Upper lobe of right lung (tissue), 1 donor: Measurements from ENCODE around the gene IRF1. TPM values are rescaled to one million over a fixed set of nuclear protein-coding genes. Genes with fewer than 3 reads are reported as not detected.

Source experiments
- ATAC-seq: fragments of 200-7000 bp; cut with Tn5 transposase; one replicate; pipeline ENCODE4 v1.9.1; 2020; ENCODE audit warnings: mild to moderate bottlenecking, moderate library complexity
- DNase-seq: peaks from one replicate; pipeline ENCODE4 v3.0.0-alpha.2; 2020
- H3K27ac ChIP-seq: fragments of 200-600 bp; one replicate; pipeline ENCODE4 v1.8.0; 2022
- H3K27me3 ChIP-seq: fragments of 200-600 bp; one replicate; pipeline ENCODE4 v1.8.0; 2022; ENCODE audit warnings: mild to moderate bottlenecking
- H3K36me3 ChIP-seq: fragments of 200-600 bp; one replicate; pipeline ENCODE4 v1.8.0; 2022
- H3K4me1 ChIP-seq: fragments of 200-600 bp; one replicate; pipeline ENCODE4 v1.8.0; 2022
- H3K4me3 ChIP-seq: fragments of 200-600 bp; one replicate; pipeline ENCODE4 v1.8.0; 2022; ENCODE audit warnings: mild to moderate bottlenecking
- H3K9me3 ChIP-seq: fragments of 200-600 bp; one replicate; pipeline ENCODE4 v1.8.0; 2022
- intact Hi-C: fragments of 100-400 bp; cut with DNase I; formaldehyde crosslinking; loops from one replicate; pipeline ENCODE4 v1.11.0; 2022
- total RNA-seq: library from RNA; stranded (reverse); fragmentation: NEBNext Ultra II Directional; extraction: Animal tissue kit (Norgen Biotek cat#: 25700); gene quantifications from one replicate; pipeline ENCODE4 v1.2.1, GENCODE V29; 2021
- TF ChIP-seq, protein P1 (sequence below): fragments of 200-600 bp; IDR thresholded peaks from one replicate; pipeline ENCODE4 v1.8.0; 2022; ENCODE audit warnings: antibody characterized with exemption
- donor health status: DM: no; HTN: yes; CAD: no; lungs with severe emphysema.

IRF1 gene
- total RNA-seq, 1 donor from 2014 or later, result 59.5 TPM

GRCh38 chr5:132437604-132438266 lies 52.8 kb downstream of the IRF1 start:
- H3K27me3 ChIP-seq, result no peaks in the 10 kb centered on the region
- H3K36me3 ChIP-seq, result no peaks in the 10 kb centered on the region
- peak; percentile 92 for ATAC-seq

DNA sequence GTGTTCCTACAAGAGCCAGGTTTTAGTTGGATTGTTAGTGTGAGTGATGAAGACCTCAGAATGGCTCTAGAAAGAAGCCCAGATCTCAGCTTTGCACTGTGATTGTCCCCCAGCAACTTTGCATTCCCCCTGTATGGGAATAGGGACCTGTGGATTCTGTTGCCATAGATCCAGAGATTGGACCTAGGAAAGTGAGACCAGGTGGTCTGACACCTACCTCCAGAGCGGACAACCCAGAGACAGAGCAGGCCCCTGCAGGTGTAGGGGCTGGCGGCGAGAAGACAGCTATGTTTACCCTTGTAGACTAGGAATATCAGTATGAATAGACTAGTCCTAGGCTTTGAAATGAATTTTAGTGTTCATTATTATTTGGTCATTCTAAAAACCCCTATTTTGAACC lies 53.6 kb downstream of the IRF1 start:
- TF ChIP-seq, protein P1, sequence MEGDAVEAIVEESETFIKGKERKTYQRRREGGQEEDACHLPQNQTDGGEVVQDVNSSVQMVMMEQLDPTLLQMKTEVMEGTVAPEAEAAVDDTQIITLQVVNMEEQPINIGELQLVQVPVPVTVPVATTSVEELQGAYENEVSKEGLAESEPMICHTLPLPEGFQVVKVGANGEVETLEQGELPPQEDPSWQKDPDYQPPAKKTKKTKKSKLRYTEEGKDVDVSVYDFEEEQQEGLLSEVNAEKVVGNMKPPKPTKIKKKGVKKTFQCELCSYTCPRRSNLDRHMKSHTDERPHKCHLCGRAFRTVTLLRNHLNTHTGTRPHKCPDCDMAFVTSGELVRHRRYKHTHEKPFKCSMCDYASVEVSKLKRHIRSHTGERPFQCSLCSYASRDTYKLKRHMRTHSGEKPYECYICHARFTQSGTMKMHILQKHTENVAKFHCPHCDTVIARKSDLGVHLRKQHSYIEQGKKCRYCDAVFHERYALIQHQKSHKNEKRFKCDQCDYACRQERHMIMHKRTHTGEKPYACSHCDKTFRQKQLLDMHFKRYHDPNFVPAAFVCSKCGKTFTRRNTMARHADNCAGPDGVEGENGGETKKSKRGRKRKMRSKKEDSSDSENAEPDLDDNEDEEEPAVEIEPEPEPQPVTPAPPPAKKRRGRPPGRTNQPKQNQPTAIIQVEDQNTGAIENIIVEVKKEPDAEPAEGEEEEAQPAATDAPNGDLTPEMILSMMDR, result no peak
- H3K4me1 ChIP-seq, result peaks cover 73% of the 10 kb centered on the region
- H3K27ac ChIP-seq, result peak overlapping the region; percentile 67
- no peaks in the 10 kb centered on the region for H3K36me3 ChIP-seq
- H3K27me3 ChIP-seq, result no peaks in the 10 kb centered on the region
- no peaks in the 10 kb centered on the region for H3K9me3 ChIP-seq
- no peak overlapping the region for H3K4me3 ChIP-seq
- DNase-seq (no peak), ATAC-seq (no peak)
- intact Hi-C loops, result no loop called here

More at GRCh38 chr5:132437604-132438266, 52.8 kb downstream of the IRF1 start:
- DNase-seq, result peak; percentile 88
- H3K4me3 ChIP-seq, result no peak overlapping the region
- intact Hi-C loops, result no loop called here
- H3K4me1 ChIP-seq, result peaks cover 65% of the 10 kb centered on the region
- peak overlapping the region; percentile 67 for H3K27ac ChIP-seq
- H3K9me3 ChIP-seq, result no peaks in the 10 kb centered on the region
- TF ChIP-seq, protein P1, result no peak

DNA sequence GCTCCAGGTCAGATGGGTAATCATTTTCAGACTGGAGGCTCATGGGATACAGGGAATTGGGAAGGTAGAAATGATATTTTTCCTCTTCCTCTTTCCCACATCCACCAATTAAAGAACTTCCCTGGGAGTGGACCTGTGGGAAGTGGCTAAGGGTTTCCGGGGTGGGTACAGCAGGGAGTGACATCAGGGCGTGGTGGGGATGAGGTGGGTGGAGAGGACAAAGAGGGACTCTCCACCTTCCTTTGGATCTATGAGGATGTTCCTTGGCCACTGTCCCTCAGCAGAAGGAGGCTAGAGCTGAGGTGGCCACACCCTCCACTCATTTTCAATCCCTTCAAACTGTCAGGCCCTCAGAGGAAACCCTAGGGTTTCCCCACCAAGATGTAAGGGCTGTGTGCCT lies 54.7 kb downstream of the IRF1 start:
- peaks cover 78% of the 10 kb centered on the region for H3K4me1 ChIP-seq
- DNase-seq (no peak), ATAC-seq (peak; percentile 54)
- no peaks in the 10 kb centered on the region for H3K27me3 ChIP-seq
- intact Hi-C loops, result no loop called here
- TF ChIP-seq, protein P1, result no peak
- H3K27ac ChIP-seq, result peak overlapping the region; percentile 44
- H3K4me3 ChIP-seq, result no peak overlapping the region
- H3K9me3 ChIP-seq, result no peaks in the 10 kb centered on the region
- H3K36me3 ChIP-seq, result no peaks in the 10 kb centered on the region

DNA sequence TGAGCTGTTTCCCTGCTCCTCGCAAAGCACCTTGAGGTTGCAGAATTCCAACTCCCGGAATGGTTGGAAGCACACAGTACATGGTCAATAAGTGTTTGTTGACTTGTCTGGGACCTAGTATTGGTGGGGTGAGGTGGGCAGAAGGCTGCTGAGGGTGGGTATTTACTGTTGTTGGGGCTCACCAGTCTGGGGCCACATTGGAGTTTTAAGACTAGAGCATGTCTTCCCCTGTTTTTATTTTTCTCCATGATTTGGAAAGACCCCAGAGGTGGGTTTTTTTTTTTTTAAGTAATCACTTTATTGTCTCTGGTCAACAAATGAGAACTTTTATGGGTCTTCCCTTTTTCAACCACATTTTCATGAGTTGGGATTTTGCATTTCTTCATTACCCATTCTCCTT lies 55.1 kb downstream of the IRF1 start:
- Histone ChIP-seq H3K4me1 (peaks cover 82% of the 10 kb centered on the region), H3K27ac (peak overlapping the region; percentile 44), H3K4me3 (no peak overlapping the region), H3K27me3 (no peaks in the 10 kb centered on the region), H3K36me3 (no peaks in the 10 kb centered on the region), H3K9me3 (no peaks in the 10 kb centered on the region)
- TF ChIP-seq, protein P1, result no peak
- intact Hi-C loops, result no loop called here
- DNase-seq, result no peak
- ATAC-seq, result no peak

DNA sequence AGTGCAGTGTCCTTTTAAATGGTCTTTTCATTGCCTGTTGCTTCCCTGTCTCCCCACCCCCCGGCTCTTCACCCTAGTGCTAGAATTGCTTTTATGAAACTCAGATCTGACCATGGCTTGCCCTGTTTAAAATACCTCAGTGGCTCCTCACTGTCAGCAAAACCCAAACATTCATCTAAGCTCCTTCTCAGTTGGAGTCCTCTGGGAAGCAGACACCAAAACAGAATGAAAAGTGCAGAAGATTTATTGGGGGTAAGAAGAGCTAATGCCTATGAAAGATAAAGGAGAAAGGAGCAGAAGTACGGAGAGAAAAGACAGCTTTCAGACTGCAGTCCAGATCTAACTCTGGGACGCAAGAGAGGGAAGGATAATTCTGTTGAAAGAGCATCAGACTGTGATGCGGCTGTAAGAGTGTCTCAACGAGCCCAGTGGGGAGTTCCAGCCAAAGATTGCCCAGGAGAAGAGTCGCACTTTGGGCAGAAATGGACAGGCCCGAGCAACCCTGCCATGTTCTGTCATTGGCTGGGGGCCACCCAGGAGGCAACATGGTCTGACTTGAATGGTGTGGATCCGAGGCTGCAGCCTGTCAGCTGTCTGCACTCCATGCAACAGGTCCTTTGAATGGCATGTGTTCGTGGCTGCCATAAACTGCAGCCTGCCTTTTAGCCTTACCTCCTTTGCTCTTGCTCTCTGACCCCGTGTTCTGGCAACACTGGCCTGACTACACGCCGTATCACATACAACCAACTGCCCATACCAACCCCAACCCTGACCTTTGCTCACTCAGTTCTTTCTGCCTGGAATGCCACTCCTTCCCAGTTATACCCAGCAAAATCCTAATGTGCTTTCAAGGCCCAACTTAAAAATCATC lies 55.9 kb downstream of the IRF1 start:
- Histone ChIP-seq H3K36me3 (no peaks in the 10 kb centered on the region), H3K27ac (peak overlapping the region; percentile 44), H3K27me3 (no peaks in the 10 kb centered on the region), H3K9me3 (no peaks in the 10 kb centered on the region), H3K4me1 (peaks cover 84% of the 10 kb centered on the region), H3K4me3 (no peak overlapping the region)
- intact Hi-C loops, result no loop called here
- TF ChIP-seq, protein P1, result no peak
- ATAC-seq (no peak), DNase-seq (no peak)
